ENCODE measurements around the gene PALMD.

GRCh38 chr1:99635664-99636063 lies 10.2 kb upstream of the PALMD start:
- TF ChIP-seq CTCF (IDR thresholded peaks at IDR 0.05) (no peak), POLR2A (IDR thresholded peaks at IDR 0.05) (no peak), POLR2AphosphoS5 (IDR thresholded peaks at IDR 0.05) (no peak)

Data from prostate gland (tissue), 2 donors.